Activated CD4-positive, alpha-beta T cell treated with anti-CD3 and anti-CD28 coated beads, Interleukin-2, amount 10 ng/mL, durations not matched to agents 24 days and 14 days (primary cell): ENCODE results near the gene HARS2. TPM values are rescaled to one million over a fixed set of nuclear protein-coding genes. Genes with fewer than 3 reads are reported as not detected.
"Not testable (repeated sequence)": the region's sequence is repeated elsewhere in the genome, so short reads cannot be mapped to it uniquely, and the experiment has no call there.

Experiments
- DNase-seq: peaks from one replicate; pipeline ENCODE4 v3.0.0; 2022
- H3K27ac Mint-ChIP-seq: one replicate; pipeline ENCODE4 v1.8.0; 2022; ENCODE audit warnings: mild to moderate bottlenecking, mixed read lengths
- H3K27me3 Mint-ChIP-seq: one replicate; pipeline ENCODE4 v1.8.0; 2022; ENCODE audit warnings: mixed read lengths
- H3K36me3 Mint-ChIP-seq: one replicate; pipeline ENCODE4 v1.8.0; 2022; ENCODE audit warnings: low read depth, mild to moderate bottlenecking, mixed read lengths
- H3K4me1 Mint-ChIP-seq: one replicate; pipeline ENCODE4 v1.8.0; 2021; ENCODE audit warnings: mixed read lengths
- H3K4me3 Mint-ChIP-seq: one replicate; pipeline ENCODE4 v1.8.0; 2022; ENCODE audit warnings: mild to moderate bottlenecking, moderate library complexity, mixed read lengths
- H3K9me3 Mint-ChIP-seq: one replicate; pipeline ENCODE4 v1.8.0; 2021; ENCODE audit warnings: mixed read lengths
- intact Hi-C: fragments of 100-400 bp; cut with micrococcal nuclease; formaldehyde crosslinking; loops from one replicate; pipeline ENCODE4 v1.15.1; 2023
- total RNA-seq: library from RNA; stranded (reverse); gene quantifications from 2 replicates; pipeline ENCODE4 v1.2.3, GENCODE V29; 2022

The HARS2 gene
- total RNA-seq, 1 donor from 2014 or later, result 29.6 TPM

DNA sequence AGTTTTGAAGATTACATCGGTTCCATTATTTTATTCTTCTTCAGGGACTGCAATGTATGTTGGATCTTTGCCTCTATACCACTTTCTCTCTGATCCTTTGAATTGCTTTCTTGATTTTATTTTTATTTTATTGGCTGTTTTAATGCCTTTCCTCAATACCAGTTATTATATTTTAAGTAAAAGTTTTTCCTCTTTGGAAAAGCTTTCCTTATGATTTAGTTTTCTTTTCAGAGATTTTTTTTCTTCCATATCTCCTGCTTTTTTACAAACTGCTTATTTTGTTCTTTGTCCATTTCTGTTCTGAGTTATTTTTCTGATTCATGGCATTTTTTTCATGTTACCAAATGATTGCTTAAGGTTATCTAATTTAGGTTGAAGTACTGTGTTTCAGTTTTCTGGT, 20.5 kb downstream of the HARS2 start:
- no peaks in the 10 kb centered on the region for H3K9me3 Mint-ChIP-seq
- peaks cover 20% of the 10 kb centered on the region for H3K4me1 Mint-ChIP-seq
- H3K36me3 Mint-ChIP-seq, result peaks cover 11% of the 10 kb centered on the region
- H3K4me3 Mint-ChIP-seq, result peak overlapping the region; percentile 90
- intact Hi-C loops, result loop anchor here (1.0 to 5.0 kb wide), 5 partner anchors 11 to 409 kb away; partner anchors contain the start of genes ANKHD1, PFDN1 and ZMAT2
- DNase-seq, result no peak
- no peak overlapping the region for H3K27ac Mint-ChIP-seq
- peaks cover 8% of the 10 kb centered on the region for H3K27me3 Mint-ChIP-seq

DNA sequence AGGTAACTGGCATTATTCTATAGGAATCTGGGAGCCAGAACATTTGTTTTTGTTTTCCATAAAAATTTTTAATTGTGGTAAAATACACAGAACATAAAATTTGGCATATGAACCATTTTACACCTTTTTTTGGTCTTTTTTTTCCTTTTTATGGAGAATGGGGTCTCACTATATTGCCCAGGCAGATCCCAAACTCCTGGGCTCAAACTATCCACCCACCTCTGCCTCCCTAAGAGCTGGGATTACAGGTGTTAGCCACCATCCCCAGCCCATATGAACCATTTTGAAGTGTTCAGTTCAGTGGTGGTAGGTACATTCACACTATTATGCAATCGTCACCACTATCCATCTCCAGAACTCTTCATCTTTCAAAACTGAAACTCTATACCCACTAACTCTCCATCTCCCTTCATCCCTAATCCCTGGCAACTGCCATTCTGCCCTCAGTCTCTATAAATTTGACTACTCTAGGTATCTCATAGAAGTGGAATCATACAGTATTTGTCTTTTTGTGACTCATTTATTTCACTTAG, 22.4 kb downstream of the HARS2 start:
- no peak overlapping the region for H3K27ac Mint-ChIP-seq
- intact Hi-C loops, result loop anchor here (5.0 kb wide), 2 partner anchors 161 to 411 kb away; partner anchors contain the start of gene PFDN1
- H3K4me1 Mint-ChIP-seq, result peaks cover 20% of the 10 kb centered on the region
- DNase-seq, result no peak
- H3K9me3 Mint-ChIP-seq, result no peaks in the 10 kb centered on the region
- H3K27me3 Mint-ChIP-seq, result peaks cover 8% of the 10 kb centered on the region
- peaks cover 3% of the 10 kb centered on the region for H3K36me3 Mint-ChIP-seq
- no peak overlapping the region for H3K4me3 Mint-ChIP-seq

DNA sequence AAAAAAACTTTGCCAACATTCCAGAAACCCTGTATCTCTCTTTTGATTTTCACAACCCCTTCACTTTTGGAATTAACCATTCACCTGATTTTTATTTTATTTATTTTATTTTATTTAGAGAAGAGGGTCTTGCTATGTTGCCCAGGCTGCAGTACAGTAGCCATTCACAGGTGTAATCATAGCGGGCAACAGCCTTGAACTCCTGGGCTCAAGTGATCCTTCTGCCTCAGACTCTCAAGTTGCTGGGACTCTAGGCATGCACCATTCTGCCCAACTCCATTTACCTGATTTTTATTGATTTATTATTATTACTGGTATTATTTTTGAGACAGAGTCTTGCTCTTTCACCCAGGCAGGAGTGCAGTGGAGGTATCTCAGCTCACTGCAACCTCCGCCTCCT, 25.0 kb downstream of the HARS2 start:
- intact Hi-C loops, result not testable (repeated sequence)

DNA sequence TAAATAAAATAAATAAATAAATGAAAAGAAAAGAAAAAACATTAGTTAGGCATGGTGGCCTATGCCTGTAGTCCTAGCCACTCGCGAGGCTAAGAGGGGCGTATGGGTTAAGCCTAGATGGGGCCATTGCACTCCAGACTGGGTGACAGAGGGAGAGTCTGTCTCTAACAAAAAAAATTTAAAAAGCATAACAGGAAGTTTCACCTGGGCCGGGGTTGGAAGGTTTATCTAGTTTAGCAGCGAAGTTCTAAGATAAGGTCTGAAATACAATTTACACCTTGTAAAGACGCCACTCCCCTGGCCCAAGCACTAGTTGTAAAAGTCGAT, 27.0 kb downstream of the HARS2 start:
- Mint-ChIP-seq H3K27ac (no peak overlapping the region), H3K27me3 (peaks cover 16% of the 10 kb centered on the region), H3K4me3 (peak overlapping the region; percentile 40), H3K9me3 (no peaks in the 10 kb centered on the region), H3K36me3 (no peaks in the 10 kb centered on the region), H3K4me1 (peaks cover 4% of the 10 kb centered on the region)
- DNase-seq, result no peak
- intact Hi-C loops, result no loop called here

More for the DNA sequence above, 25.0 kb downstream of the HARS2 start:
- H3K36me3 Mint-ChIP-seq, DNase-seq, H3K9me3 Mint-ChIP-seq, H3K27me3 Mint-ChIP-seq, H3K4me3 Mint-ChIP-seq, H3K27ac Mint-ChIP-seq: not testable (repeated sequence)
- peaks cover 12% of the 10 kb centered on the region for H3K4me1 Mint-ChIP-seq

DNA sequence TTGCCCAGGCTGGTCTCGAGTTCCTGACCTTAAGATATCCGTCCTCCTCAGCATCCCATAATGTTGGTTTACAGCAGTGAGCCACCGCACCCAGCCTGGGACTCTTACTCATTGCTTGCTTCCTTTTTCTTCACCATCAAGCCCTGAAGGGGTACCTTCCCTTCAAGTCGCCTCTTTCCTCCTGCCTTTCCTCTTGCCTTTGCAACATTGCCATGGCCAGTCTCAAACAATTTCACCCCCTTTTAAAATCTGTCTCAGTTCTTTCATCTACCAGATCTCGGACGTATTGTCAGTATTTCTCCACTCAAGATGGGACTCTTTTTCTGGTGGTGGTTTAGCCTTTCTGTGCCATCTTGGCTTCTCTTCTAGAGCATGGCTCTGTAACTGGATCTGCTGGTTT, 29.5 kb downstream of the HARS2 start:
- H3K4me3 Mint-ChIP-seq, H3K27ac Mint-ChIP-seq: not testable (repeated sequence)
- intact Hi-C loops, result loop anchor here (2.0 kb wide), 1 partner anchor 358 kb away; no protein-coding TSS in a partner anchor

DNA sequence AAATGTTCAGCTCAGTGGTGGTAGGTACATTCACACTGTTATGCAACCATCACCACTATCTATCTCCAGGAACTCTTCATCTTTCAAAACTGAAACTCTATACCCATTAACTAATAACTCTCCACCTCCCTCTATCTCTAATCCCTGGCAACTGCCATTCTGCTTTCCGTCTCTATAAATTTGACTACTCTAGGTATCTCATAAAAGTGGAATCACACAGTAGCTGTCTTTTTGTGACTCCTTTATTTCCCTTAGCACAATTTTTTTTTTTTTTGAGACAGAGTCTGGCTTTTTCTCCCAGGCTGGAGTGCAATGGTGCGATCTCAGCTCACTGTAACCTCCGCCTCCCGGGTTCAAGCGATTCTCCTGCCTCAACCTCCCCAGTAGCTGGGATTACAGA, 30.1 kb downstream of the HARS2 start:
- not testable (repeated sequence) for H3K9me3 Mint-ChIP-seq, H3K27ac Mint-ChIP-seq, DNase-seq, H3K4me3 Mint-ChIP-seq, H3K4me1 Mint-ChIP-seq, H3K36me3 Mint-ChIP-seq
- intact Hi-C loops, result loop anchor here (2.0 kb wide), 1 partner anchor 359 kb away; no protein-coding TSS in a partner anchor
- peaks cover 20% of the 10 kb centered on the region for H3K27me3 Mint-ChIP-seq

More for the DNA sequence above, 29.5 kb downstream of the HARS2 start:
- DNase-seq, H3K4me1 Mint-ChIP-seq, H3K9me3 Mint-ChIP-seq, H3K36me3 Mint-ChIP-seq: not testable (repeated sequence)
- H3K27me3 Mint-ChIP-seq, result peaks cover 16% of the 10 kb centered on the region

DNA sequence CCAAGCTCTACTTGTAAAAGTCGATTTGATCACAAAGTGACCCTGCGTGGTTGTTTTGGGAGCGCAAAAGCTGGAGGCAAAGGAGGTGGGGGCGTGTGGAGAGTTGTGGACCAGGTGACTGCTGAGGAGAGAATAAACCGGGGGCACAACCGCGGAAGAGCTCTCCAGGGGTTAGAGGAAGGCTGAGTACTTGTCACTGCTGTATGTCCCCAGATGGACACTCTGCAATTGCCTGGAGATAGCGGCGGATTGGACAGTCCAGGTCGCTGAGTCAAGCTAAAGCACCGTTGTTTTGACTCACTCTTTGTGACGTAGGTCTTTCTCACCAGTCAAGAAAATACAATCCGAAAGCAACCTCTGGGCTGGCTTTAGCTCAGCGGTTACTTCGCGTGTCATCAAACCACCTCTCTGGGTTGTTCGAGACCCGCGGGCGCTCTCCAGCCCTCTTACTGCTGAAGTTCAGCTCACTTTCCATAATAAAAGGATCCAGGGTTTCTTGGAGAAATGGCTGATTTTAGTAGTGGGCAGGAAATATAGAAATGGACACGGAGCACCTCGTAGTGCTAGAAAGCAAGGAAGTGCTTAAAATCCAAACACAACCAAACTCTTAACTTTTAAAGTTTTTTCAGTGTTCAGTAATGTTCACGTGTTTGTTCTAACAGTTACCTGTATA, 34.7 kb downstream of the HARS2 start:
- intact Hi-C loops, result loop anchor here (1.0 to 5.0 kb wide), 2 partner anchors 15 to 484 kb away; no protein-coding TSS in a partner anchor
- H3K4me1 Mint-ChIP-seq, result peaks cover 8% of the 10 kb centered on the region

DNA sequence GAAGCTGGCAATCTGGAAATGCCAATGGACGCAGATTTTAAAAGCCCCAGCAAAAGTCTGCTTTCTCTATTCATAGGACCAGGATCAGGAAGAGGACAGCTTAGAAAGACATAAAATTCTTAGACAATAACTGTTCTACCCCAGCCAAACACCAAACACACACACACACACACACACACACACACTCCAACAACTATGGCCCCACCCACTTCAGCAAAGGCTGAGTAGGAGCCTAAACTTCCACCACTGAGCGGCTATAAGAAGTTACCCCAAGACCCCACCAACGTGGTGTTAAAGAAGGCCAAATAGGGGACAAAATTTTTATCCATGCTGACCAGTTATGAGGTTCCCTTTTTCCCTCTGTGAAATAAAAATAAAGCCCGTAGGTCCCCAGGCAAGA, 41.8 kb downstream of the HARS2 start:
- no peak overlapping the region for H3K4me3 Mint-ChIP-seq
- DNase-seq, result no peak
- no peak overlapping the region for H3K27ac Mint-ChIP-seq
- no peaks in the 10 kb centered on the region for H3K4me1 Mint-ChIP-seq
- intact Hi-C loops, result no loop called here
- H3K9me3 Mint-ChIP-seq, result peaks cover 31% of the 10 kb centered on the region
- H3K27me3 Mint-ChIP-seq, result peaks cover 7% of the 10 kb centered on the region
- H3K36me3 Mint-ChIP-seq, result no peaks in the 10 kb centered on the region

More for the DNA sequence above, 34.7 kb downstream of the HARS2 start:
- DNase-seq, result peak; percentile 93
- Mint-ChIP-seq H3K27me3 (peaks cover 20% of the 10 kb centered on the region), H3K27ac (peak overlapping the region; percentile 83), H3K4me3 (peak overlapping the region; percentile 84), H3K36me3 (no peaks in the 10 kb centered on the region), H3K9me3 (peaks cover 4% of the 10 kb centered on the region)

DNA sequence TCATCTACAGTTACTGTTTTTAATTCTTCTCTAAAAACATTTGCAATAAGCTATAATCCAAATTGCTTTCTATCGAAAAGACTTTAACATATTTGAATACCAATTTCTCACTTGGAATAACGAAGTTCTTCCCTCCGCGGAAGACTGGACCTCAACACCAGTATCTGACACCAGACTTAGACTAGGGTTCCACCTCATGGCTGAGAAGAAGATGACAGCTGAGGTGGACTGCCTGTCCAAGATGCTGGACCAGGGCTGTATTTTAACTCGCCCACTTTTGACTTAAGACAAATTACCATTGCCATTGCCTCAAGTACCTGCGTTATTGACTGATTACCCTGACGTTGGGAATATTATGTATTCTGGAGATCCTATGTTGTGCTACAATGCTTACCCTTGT, 43.1 kb downstream of the HARS2 start:
- no peak overlapping the region for H3K27ac Mint-ChIP-seq
- peaks cover 31% of the 10 kb centered on the region for H3K9me3 Mint-ChIP-seq
- no peaks in the 10 kb centered on the region for H3K4me1 Mint-ChIP-seq
- intact Hi-C loops, result no loop called here
- no peak for DNase-seq
- H3K4me3 Mint-ChIP-seq, result no peak overlapping the region
- H3K27me3 Mint-ChIP-seq, result peaks cover 7% of the 10 kb centered on the region
- no peaks in the 10 kb centered on the region for H3K36me3 Mint-ChIP-seq

DNA sequence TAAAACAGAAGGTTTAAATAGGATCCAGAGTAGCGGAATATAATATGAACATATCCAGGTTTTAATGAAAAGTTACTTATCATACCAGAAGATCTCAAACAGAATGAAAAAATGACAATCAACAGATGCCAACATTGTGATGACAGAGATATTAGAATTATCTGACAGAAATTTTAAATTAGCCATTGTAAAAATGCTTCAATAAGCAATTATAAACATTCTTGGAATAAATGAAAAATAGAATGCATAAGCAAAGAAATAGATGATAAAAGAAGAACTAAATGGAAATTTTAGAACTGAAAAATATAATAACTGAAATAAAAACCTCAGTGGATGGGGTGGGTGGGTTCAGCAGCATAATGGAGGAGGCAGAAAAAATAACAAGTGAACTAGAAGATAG, 46.2 kb downstream of the HARS2 start:
- peaks cover 36% of the 10 kb centered on the region for H3K9me3 Mint-ChIP-seq
- no peaks in the 10 kb centered on the region for H3K36me3 Mint-ChIP-seq
- no peaks in the 10 kb centered on the region for H3K4me1 Mint-ChIP-seq
- peaks cover 7% of the 10 kb centered on the region for H3K27me3 Mint-ChIP-seq
- H3K4me3 Mint-ChIP-seq, result no peak overlapping the region
- no peak overlapping the region for H3K27ac Mint-ChIP-seq
- no peak for DNase-seq
- intact Hi-C loops, result no loop called here

DNA sequence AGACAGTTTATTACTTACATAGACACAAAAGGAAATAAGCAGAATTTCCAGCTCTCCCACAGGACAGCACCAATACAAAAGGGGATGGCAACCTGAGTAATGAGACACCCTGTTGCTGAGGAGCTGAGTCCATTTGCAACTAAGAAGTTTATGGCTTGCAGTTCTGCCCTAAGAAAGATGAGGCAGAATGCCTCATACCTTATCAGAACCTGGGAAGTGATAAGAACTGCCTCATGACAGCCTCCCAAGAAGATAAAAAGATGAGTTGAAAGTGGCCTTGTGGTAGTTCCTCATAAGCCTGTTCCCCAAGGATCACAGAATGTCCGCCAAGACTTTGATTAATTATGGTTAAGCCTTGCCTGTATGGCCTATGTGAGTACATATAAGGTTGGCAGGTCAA, 50.7 kb downstream of the HARS2 start:
- H3K27ac Mint-ChIP-seq, result no peak overlapping the region
- intact Hi-C loops, result no loop called here
- H3K4me1 Mint-ChIP-seq, result no peaks in the 10 kb centered on the region
- no peak for DNase-seq
- no peak overlapping the region for H3K4me3 Mint-ChIP-seq
- H3K36me3 Mint-ChIP-seq, result no peaks in the 10 kb centered on the region
- peaks cover 19% of the 10 kb centered on the region for H3K9me3 Mint-ChIP-seq
- H3K27me3 Mint-ChIP-seq, result peaks cover 4% of the 10 kb centered on the region

Other genes starting within 250 kb of the HARS2 start
- 13.8 and 13.9 TPM in 2 replicates for gene EIF4EBP3, start 143.8 kb upstream of the HARS2 start, total RNA-seq
- 53.8 and 54.9 TPM in 2 replicates for gene SRA1, start 134.0 kb upstream of the HARS2 start, total RNA-seq
- 16.5 and 17.8 TPM in 2 replicates for gene APBB3, start 126.9 kb upstream of the HARS2 start, total RNA-seq
- 105 and 106 TPM in 2 replicates for gene SLC35A4, start 126.6 kb upstream of the HARS2 start, total RNA-seq
- 0.31 and 0.35 TPM in 2 replicates for gene CD14, start 58.3 kb upstream of the HARS2 start, total RNA-seq
- gene TMCO6, start 52.0 kb upstream of the HARS2 start, total RNA-seq, result 38.1 and 41.9 TPM in 2 replicates
- 63.2 and 63.6 TPM in 2 replicates for gene NDUFA2, start 43.8 kb upstream of the HARS2 start, total RNA-seq
- 112 and 113 TPM in 2 replicates for gene IK, start 43.6 kb upstream of the HARS2 start, total RNA-seq
- 41.6 and 42.9 TPM in 2 replicates for gene WDR55, start 26.6 kb upstream of the HARS2 start, total RNA-seq
- gene DND1, start 17.9 kb upstream of the HARS2 start, total RNA-seq, result 2.8 and 3.8 TPM in 2 replicates
- gene HARS1, start 85 bp upstream of the HARS2 start, total RNA-seq, result 109 and 115 TPM in 2 replicates
- gene ZMAT2, start 9.0 kb downstream of the HARS2 start, total RNA-seq, result 67.1 and 67.2 TPM in 2 replicates
- not detected in 2 replicates for gene PCDHA1, start 94.7 kb downstream of the HARS2 start, total RNA-seq
- gene PCDHA2, start 103.4 kb downstream of the HARS2 start, total RNA-seq, result not detected in 2 replicates
- gene PCDHA3, start 109.6 kb downstream of the HARS2 start, total RNA-seq, result not detected in 2 replicates
- gene PCDHA4, start 115.6 kb downstream of the HARS2 start, total RNA-seq, result not detected in 2 replicates
- not detected in 2 replicates for gene PCDHA5, start 130.2 kb downstream of the HARS2 start, total RNA-seq
- not detected in 2 replicates for gene PCDHA6, start 136.5 kb downstream of the HARS2 start, total RNA-seq
- not detected in 2 replicates for gene PCDHA7, start 142.8 kb downstream of the HARS2 start, total RNA-seq
- not detected in 2 replicates for gene PCDHA8, start 149.7 kb downstream of the HARS2 start, total RNA-seq
- not detected in 2 replicates for gene PCDHA9, start 156.9 kb downstream of the HARS2 start, total RNA-seq
- gene PCDHA10, start 164.4 kb downstream of the HARS2 start, total RNA-seq, result not detected in 2 replicates
- not detected in 2 replicates for gene PCDHA11, start 177.5 kb downstream of the HARS2 start, total RNA-seq
- not detected in 2 replicates for gene PCDHA12, start 183.9 kb downstream of the HARS2 start, total RNA-seq
- gene PCDHA13, start 190.7 kb downstream of the HARS2 start, total RNA-seq, result not detected in 2 replicates
- gene PCDHAC1, start 234.8 kb downstream of the HARS2 start, total RNA-seq, result not detected in 2 replicates